A549 (cell line): ENCODE measurements around the gene SNX10. TPM values are rescaled to one million over a fixed set of nuclear protein-coding genes. Genes with fewer than 3 reads are reported as not detected.

Experiments
- ATAC-seq, 2 experiments: fragments of 200-7000 bp in 1 of 2; fragments of >200 bp in 1 of 2; cut with Nextera tagmentation in 1 of 2; cut with Tn5 transposase in 1 of 2; 3 replicates each; pipeline versions ENCODE4 v1.8.0 to v1.9.1; 2018 to 2020; ENCODE audit warnings: mild to moderate bottlenecking in 1 of 2, moderate library complexity in 1 of 2
- CTCF ChIA-PET: fragments of 300-600 bp; sonication (Branson Sonifier 250); formaldehyde crosslinking; extraction: SDS; loops from one replicate; lab custom pipeline; 2021; ENCODE audit warnings: antibody characterized with exemption, inconsistent platforms; lab: Yijun Ruan, JAX
- POLR2A ChIA-PET: fragments of 350-600 bp; formaldehyde crosslinking; extraction: SDS; loops from one replicate; lab custom pipeline; 2021; ENCODE audit warnings: antibody characterized with exemption, inconsistent platforms; lab: Yijun Ruan, JAX
- DNase-seq, 2 experiments: peaks; one replicate each; pipeline versions ENCODE4 v3.0.0 to v3.0.0-alpha.2; 2011 to 2016; ENCODE audit warnings: low read depth in 1 of 2, low spot score in 1 of 2
- FAIRE-seq: peaks from 2 replicates; lab custom pipeline; 2011; peaks lifted over from hg19 to GRCh38; lab: Jason Lieb, UNC
- H3K27ac ChIP-seq, 2 experiments: fragments of >200 bp; sonication (Bioruptor Twin); formaldehyde crosslinking; 3 replicates each; pipeline ENCODE4 v1.5.1; 2016 to 2017
- H3K4me1 ChIP-seq: fragments of >200 bp; sonication (Bioruptor Twin); formaldehyde crosslinking; 3 replicates; pipeline ENCODE4 v1.6.1; 2016
- H3K4me2 ChIP-seq: fragments of >200 bp; sonication (Bioruptor Twin); formaldehyde crosslinking; 3 replicates; pipeline ENCODE4 v1.6.1; 2016
- H3K4me3 ChIP-seq: fragments of >200 bp; sonication (Bioruptor Twin); formaldehyde crosslinking; 3 replicates; pipeline ENCODE4 v1.5.1; 2016
- H3K9me3 ChIP-seq: fragments of >200 bp; sonication (Bioruptor Twin); formaldehyde crosslinking; 3 replicates; pipeline ENCODE4 v1.6.1; 2016
- BHLHE40 ChIP-seq: IDR thresholded peaks from 2 replicates; pipeline ENCODE4 v1.6.1; 2012; ENCODE audit warnings: low read depth, low read length, inconsistent platforms
- CHD2 ChIP-seq: fragments of 150-350 bp; IDR thresholded peaks from 2 replicates; pipeline ENCODE4 v1.6.1; 2014; ENCODE audit warnings: low read length; ENCODE audit not compliant: partially characterized antibody
- EHMT2 ChIP-seq: fragments of 200-600 bp; sonication (generic); IDR thresholded peaks from 2 replicates; pipeline ENCODE4 v1.6.1; 2016; ENCODE audit warnings: antibody characterized with exemption, low read depth, mild to moderate bottlenecking, moderate library complexity
- FOSB ChIP-seq: fragments of 250-450 bp; sonication (Bioruptor Pico); IDR thresholded peaks from 2 replicates; pipeline ENCODE4 v1.5.0; 2020; ENCODE audit warnings: mild to moderate bottlenecking, moderate library complexity
- FOSL2 ChIP-seq, 2 experiments: fragments of 450-650 bp in 1 of 2; fragments of >200 bp in 1 of 2; sonication (Bioruptor Twin) in 1 of 2; formaldehyde crosslinking; IDR thresholded peaks; 2 replicates each; pipeline versions ENCODE4 v1.5.0 to v1.6.1; 2016 to 2020; ENCODE audit warnings: mild to moderate bottlenecking in 1 of 2, moderate library complexity in 1 of 2
- GATA3 ChIP-seq: IDR thresholded peaks from 2 replicates; pipeline ENCODE4 v1.6.1; 2012; ENCODE audit warnings: borderline replicate concordance
- HEYL ChIP-seq: fragments of 250-450 bp; sonication (Bioruptor Pico); IDR thresholded peaks from 2 replicates; pipeline ENCODE4 v1.8.0; 2021; ENCODE audit warnings: mild to moderate bottlenecking, moderate library complexity
- HOXB5 ChIP-seq: fragments of 250-450 bp; sonication (Bioruptor Pico); IDR thresholded peaks from 2 replicates; pipeline ENCODE4 v1.5.0; 2020; ENCODE audit warnings: mild to moderate bottlenecking, moderate library complexity
- JUN ChIP-seq, 2 experiments: fragments of >200 bp; sonication (Bioruptor Twin); formaldehyde crosslinking; IDR thresholded peaks; 2 replicates in 1 of 2; 3 replicates in 1 of 2; pipeline ENCODE4 v1.6.1; 2016 to 2017
- KDM1A ChIP-seq: fragments of 200-600 bp; sonication (generic); IDR thresholded peaks from 2 replicates; pipeline ENCODE4 v1.6.1; 2016; ENCODE audit warnings: low read depth, mild to moderate bottlenecking
- KDM5A ChIP-seq: fragments of 200-600 bp; sonication (generic); IDR thresholded peaks from 2 replicates; pipeline ENCODE4 v1.6.1; 2016; ENCODE audit warnings: antibody characterized with exemption, mild to moderate bottlenecking
- MAX ChIP-seq: IDR thresholded peaks from 2 replicates; pipeline ENCODE4 v1.6.1; 2012
- MAZ ChIP-seq: fragments of 150-350 bp; IDR thresholded peaks from 2 replicates; pipeline ENCODE4 v1.6.1; 2014; ENCODE audit warnings: antibody characterized with exemption, low read depth, low read length, borderline replicate concordance
- MYC ChIP-seq: IDR thresholded peaks from 2 replicates; pipeline ENCODE4 v1.6.1; 2012; ENCODE audit warnings: mild to moderate bottlenecking, inconsistent platforms, low read length, improper control_type of control experiment, borderline replicate concordance
- NFE2L2 ChIP-seq: fragments of 150-350 bp; conservative IDR thresholded peaks from 2 replicates; pipeline ENCODE4 v1.6.1; 2014; ENCODE audit warnings: low read length
- PBX3 ChIP-seq: IDR thresholded peaks from 2 replicates; pipeline ENCODE4 v1.6.1; 2012
- PHF8 ChIP-seq: fragments of 200-600 bp; sonication (generic); IDR thresholded peaks from 2 replicates; pipeline ENCODE4 v1.6.1; 2016; ENCODE audit warnings: low read depth, mild to moderate bottlenecking, antibody characterized with exemption, moderate library complexity, borderline replicate concordance
- POLR2A ChIP-seq: IDR thresholded peaks from 2 replicates; pipeline ENCODE4 v1.6.1; 2012; ENCODE audit warnings: mild to moderate bottlenecking, low read length
- RAD21 ChIP-seq, 2 experiments: fragments of >200 bp in 1 of 2; sonication (Bioruptor Twin) in 1 of 2; formaldehyde crosslinking in 1 of 2; IDR thresholded peaks in 1 of 2; conservative IDR thresholded peaks in 1 of 2; 2 replicates in 1 of 2; 3 replicates in 1 of 2; pipeline ENCODE4 v1.6.1; 2012 to 2018; ENCODE audit warnings: inconsistent platforms in 1 of 2
- RCOR1 ChIP-seq: fragments of 150-350 bp; IDR thresholded peaks from 2 replicates; pipeline ENCODE4 v1.6.1; 2014; ENCODE audit warnings: antibody characterized with exemption, low read length, low read depth
- SMC3 ChIP-seq: fragments of >200 bp; sonication (Bioruptor Twin); formaldehyde crosslinking; IDR thresholded peaks from 3 replicates; pipeline ENCODE4 v1.6.1; 2018; ENCODE audit warnings: inconsistent platforms
- SREBF2 ChIP-seq: fragments of 450-650 bp; IDR thresholded peaks from 2 replicates; pipeline ENCODE4 v1.6.1; 2014; ENCODE audit warnings: mild to moderate bottlenecking, moderate library complexity
- TP53 ChIP-seq: fragments of 250-450 bp; sonication (Bioruptor Pico); IDR thresholded peaks from 2 replicates; pipeline ENCODE4 v1.5.0; 2021; ENCODE audit warnings: mild to moderate bottlenecking, moderate library complexity
- ZC3H11A ChIP-seq: fragments of 450-650 bp; IDR thresholded peaks from 2 replicates; pipeline ENCODE4 v1.6.1; 2014; ENCODE audit warnings: antibody characterized with exemption, mild to moderate bottlenecking
- ZFP36 ChIP-seq: fragments of 450-650 bp; IDR thresholded peaks from 2 replicates; pipeline ENCODE4 v1.6.1; 2014; ENCODE audit warnings: borderline replicate concordance; ENCODE audit not compliant: partially characterized antibody
- ZSCAN20 ChIP-seq: fragments of 250-450 bp; sonication (Bioruptor Pico); IDR thresholded peaks from 2 replicates; pipeline ENCODE4 v1.8.0; 2022; ENCODE audit warnings: mild to moderate bottlenecking, moderate library complexity
- WGBS: methylation state at CpG from one replicate; pipeline ENCODE4 v1.1.6; 2017; ENCODE audit errors: missing lambda C conversion rate; 5-methylcytosine and 5-hydroxymethylcytosine counted together
- polyA plus RNA-seq, 4 experiments: library from polyadenylated mRNA; depleted of rRNA in 3 of 4; stranded (reverse); fragments of >200 nt; fragmentation: RNase III in 1 of 4; extraction: RNeasy Plus Mini Kit Qiagen cat#74134 plus additional on column Dnase treatment in 1 of 4; gene quantifications; 2 replicates in 3 of 4; 3 replicates in 1 of 4; pipeline ENCODE4 v1.2.3, GENCODE V29; 2011 to 2017
- TF ChIP-seq, protein P1 (sequence below): IDR thresholded peaks from 2 replicates; pipeline ENCODE4 v1.6.1; 2012; ENCODE audit warnings: low read depth, borderline replicate concordance
- TF ChIP-seq, protein P2 (sequence below): fragments of 150-350 bp; IDR thresholded peaks from 2 replicates; pipeline ENCODE4 v1.6.1; 2014; ENCODE audit warnings: low read depth, mild to moderate bottlenecking, low read length

The SNX10 gene
- polyA plus RNA-seq, 2 of the 4 experiments (the other 2 are of a cell fraction): 4.5 to 12.6 TPM

DNA sequence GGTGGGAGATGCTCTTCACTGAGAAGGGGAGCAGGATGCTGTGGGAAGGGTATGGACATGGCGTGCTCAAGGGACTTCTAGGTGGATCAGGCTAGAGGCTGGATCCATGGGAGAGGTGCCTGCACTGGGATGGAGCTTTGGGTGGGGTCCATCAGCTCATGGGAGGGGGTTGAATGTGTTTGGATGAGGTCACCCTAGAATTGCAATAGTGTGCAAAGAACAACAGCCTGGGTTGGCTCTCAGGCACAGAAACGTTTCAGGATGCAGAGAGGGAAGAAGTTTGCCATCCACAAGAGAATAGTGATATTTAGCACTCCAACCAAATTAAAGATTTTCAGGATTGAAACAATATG is 66.1 kb downstream of the SNX10 start:
- H3K4me1 ChIP-seq: no peaks in the 10 kb centered on the region
- CTCF ChIA-PET: interaction anchor here (1.2 to 3.6 kb wide), 7 partner anchors 7 to 464 kb away, joined by 3 to 17 read pairs (median 7); partner anchors contain the start of gene SNX10
- TF ChIP-seq MYC: no peak
- TF ChIP-seq, protein P1, sequence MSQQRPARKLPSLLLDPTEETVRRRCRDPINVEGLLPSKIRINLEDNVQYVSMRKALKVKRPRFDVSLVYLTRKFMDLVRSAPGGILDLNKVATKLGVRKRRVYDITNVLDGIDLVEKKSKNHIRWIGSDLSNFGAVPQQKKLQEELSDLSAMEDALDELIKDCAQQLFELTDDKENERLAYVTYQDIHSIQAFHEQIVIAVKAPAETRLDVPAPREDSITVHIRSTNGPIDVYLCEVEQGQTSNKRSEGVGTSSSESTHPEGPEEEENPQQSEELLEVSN: no peak
- no peak for TF ChIP-seq FOSB (CRISPR knock-in tag)
- TF ChIP-seq, protein P2, sequence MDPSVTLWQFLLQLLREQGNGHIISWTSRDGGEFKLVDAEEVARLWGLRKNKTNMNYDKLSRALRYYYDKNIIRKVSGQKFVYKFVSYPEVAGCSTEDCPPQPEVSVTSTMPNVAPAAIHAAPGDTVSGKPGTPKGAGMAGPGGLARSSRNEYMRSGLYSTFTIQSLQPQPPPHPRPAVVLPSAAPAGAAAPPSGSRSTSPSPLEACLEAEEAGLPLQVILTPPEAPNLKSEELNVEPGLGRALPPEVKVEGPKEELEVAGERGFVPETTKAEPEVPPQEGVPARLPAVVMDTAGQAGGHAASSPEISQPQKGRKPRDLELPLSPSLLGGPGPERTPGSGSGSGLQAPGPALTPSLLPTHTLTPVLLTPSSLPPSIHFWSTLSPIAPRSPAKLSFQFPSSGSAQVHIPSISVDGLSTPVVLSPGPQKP: no peak
- no peak for TF ChIP-seq KDM1A
- TF ChIP-seq FOSL2 (IDR thresholded peaks at IDR 0.05): no peak
- TF ChIP-seq FOSL2 (CRISPR knock-in tag; IDR thresholded peaks at IDR 0.05): no peak
- TF ChIP-seq PHF8: no peak
- TF ChIP-seq BHLHE40: no peak
- TF ChIP-seq CHD2: no peak
- no peak for TF ChIP-seq HOXB5
- no peak for TF ChIP-seq HEYL (CRISPR knock-in tag)
- TF ChIP-seq ZSCAN20 (CRISPR knock-in tag): no peak
- no peak for TF ChIP-seq RAD21 (conservative IDR thresholded peaks at IDR 0.05 in 1 of 2, IDR thresholded peaks at IDR 0.05 in 1 of 2)
- no peak for TF ChIP-seq KDM5A
- TF ChIP-seq MAZ: no peak
- TF ChIP-seq NFE2L2: no peak
- TF ChIP-seq MAX: no peak
- ATAC-seq (no peak), FAIRE-seq (no peak), DNase-seq (no peak)
- no peak overlapping the region for H3K4me3 ChIP-seq
- no peaks in the 10 kb centered on the region for H3K9me3 ChIP-seq
- 64% methylated on average over 2 of the region's 2 CpGs for WGBS
- no peak overlapping the region for H3K27ac ChIP-seq
- POLR2A ChIA-PET: no interaction called here
- H3K4me2 ChIP-seq: no peak overlapping the region

DNA sequence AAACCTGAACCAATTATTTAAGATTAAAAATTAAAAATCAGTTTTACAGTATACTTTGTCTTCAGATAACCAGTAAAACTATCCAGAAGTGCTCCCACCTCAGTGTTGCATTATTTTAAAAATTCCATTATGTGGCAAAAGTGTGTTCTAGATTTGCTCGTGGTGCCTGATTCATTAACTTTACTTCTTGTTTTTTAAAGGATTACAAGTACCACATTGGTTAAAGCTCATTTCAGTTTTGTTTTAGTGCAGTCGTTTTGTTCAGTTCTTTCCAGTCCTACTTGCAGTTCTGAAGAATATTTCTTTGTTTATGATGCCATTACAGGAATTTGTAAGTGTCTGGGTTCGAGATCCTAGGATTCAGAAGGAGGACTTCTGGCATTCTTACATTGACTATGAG is 69.0 kb downstream of the SNX10 start:
- H3K27ac ChIP-seq: no peak overlapping the region
- DNase-seq (no peak), ATAC-seq (no peak), FAIRE-seq (no peak)
- 45% methylated on average over 3 of the region's 3 CpGs for WGBS
- ChIA-PET CTCF (interaction anchor here (1.0 to 1.3 kb wide), 3 partner anchors 9 to 468 kb away, joined by 3 to 6 read pairs (median 4); no protein-coding TSS in a partner anchor), POLR2A (no interaction called here)
- H3K4me2 ChIP-seq: no peak overlapping the region
- no peak overlapping the region for H3K4me3 ChIP-seq
- TF ChIP-seq SREBF2 (no peak), RAD21 (conservative IDR thresholded peaks at IDR 0.05 in 1 of 2, IDR thresholded peaks at IDR 0.05 in 1 of 2) (no peak), JUN (IDR thresholded peaks at IDR 0.05) (no peak), ZFP36 (no peak), PBX3 (no peak), HEYL (CRISPR knock-in tag) (no peak), ZSCAN20 (CRISPR knock-in tag) (no peak), NFE2L2 (no peak)
- TF ChIP-seq, all 56 proteins: peak for 0
- H3K4me1 ChIP-seq: peaks cover 7% of the 10 kb centered on the region; the same call in 1 of the 3 replicates
- no peaks in the 10 kb centered on the region for H3K9me3 ChIP-seq

GRCh38 chr7:26361637-26362036 is 70.0 kb downstream of the SNX10 start:
- ChIA-PET POLR2A (interaction anchor here (1.4 kb wide), 1 partner anchor 162 kb away, joined by 3 read pairs; no protein-coding TSS in a partner anchor), CTCF (interaction anchor here (0.9 to 6.2 kb wide), 8 partner anchors 83 to 807 kb away, joined by 3 to 154 read pairs (median 4); no protein-coding TSS in a partner anchor)
- peaks cover 7% of the 10 kb centered on the region; the same call in 1 of the 3 replicates for H3K4me1 ChIP-seq
- FAIRE-seq: no peak
- H3K4me3 ChIP-seq: no peak overlapping the region
- TF ChIP-seq POLR2A: no peak
- TF ChIP-seq TP53 (CRISPR knock-in tag): no peak
- TF ChIP-seq KDM1A: no peak
- no peak for TF ChIP-seq SMC3
- no peak for TF ChIP-seq GATA3
- no peak for TF ChIP-seq ZC3H11A
- no peak for TF ChIP-seq BHLHE40
- TF ChIP-seq RCOR1: no peak
- no peak for TF ChIP-seq EHMT2
- H3K4me2 ChIP-seq: no peak overlapping the region
- H3K27ac ChIP-seq: no peak overlapping the region
- 70% methylated on average over 3 of the region's 3 CpGs for WGBS
- DNase-seq: no peak
- ATAC-seq: no peak
- H3K9me3 ChIP-seq: no peaks in the 10 kb centered on the region
